ENCODE data around the gene CC2D2A. TPM values are rescaled to one million over a fixed set of nuclear protein-coding genes. Genes with fewer than 3 reads are reported as not detected.
A peak's percentile ranks its signal among the peaks of the same experiment; 100 is the strongest.

CC2D2A gene
- total and polyA plus RNA-seq, 9 donors, result 12.8 to 21.6 (median 16.0) TPM

DNA sequence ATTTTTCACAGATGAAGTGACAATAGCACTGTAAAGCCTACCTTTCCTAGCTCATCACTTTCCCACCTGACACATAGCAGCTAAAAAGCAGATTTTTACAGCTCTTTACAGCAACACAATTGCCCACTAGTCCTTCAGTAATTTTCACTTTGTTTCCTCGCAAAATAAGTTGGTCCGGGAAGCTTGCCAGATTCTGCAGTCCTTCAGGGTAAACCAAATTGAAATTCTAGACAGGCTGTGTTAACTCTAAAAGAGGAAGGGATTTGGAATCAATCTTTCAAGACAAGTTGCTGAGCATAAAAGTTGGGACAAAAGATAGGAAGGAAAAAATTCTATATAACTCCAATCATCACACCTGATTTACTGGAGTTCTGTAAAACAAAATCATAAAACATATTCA is 33.2 kb upstream of the CC2D2A start:
- Histone ChIP-seq H3K9me3 (replicated peaks; ENCODE audit: control insufficient read depth, low read depth, low read length) (no peaks in the 10 kb centered on the region), H3K4me1 (ENCODE audit: control insufficient read depth, insufficient read depth, low read length) (peaks cover 9% of the 10 kb centered on the region), H3K36me3 (ENCODE audit: control insufficient read depth, insufficient read depth, low read length) (no peaks in the 10 kb centered on the region), H3K27me3 (ENCODE audit: control insufficient read depth, insufficient read depth, low read length) (no peaks in the 10 kb centered on the region), H3K4me3 (ENCODE audit: low read length) (no peak overlapping the region), H3K27ac (ENCODE audit: low read length) (no peak overlapping the region)
- DNase-seq, result peak; percentile 64
- WGBS (ENCODE audit: insufficient coverage), result no CpG with 5 or more reads among the region's 2 CpGs

GRCh38 chr4:15438939-15439524 is 30.6 kb upstream of the CC2D2A start:
- no peaks in the 10 kb centered on the region for H3K27me3 ChIP-seq (ENCODE audit: control insufficient read depth, insufficient read depth, low read length)

DNA sequence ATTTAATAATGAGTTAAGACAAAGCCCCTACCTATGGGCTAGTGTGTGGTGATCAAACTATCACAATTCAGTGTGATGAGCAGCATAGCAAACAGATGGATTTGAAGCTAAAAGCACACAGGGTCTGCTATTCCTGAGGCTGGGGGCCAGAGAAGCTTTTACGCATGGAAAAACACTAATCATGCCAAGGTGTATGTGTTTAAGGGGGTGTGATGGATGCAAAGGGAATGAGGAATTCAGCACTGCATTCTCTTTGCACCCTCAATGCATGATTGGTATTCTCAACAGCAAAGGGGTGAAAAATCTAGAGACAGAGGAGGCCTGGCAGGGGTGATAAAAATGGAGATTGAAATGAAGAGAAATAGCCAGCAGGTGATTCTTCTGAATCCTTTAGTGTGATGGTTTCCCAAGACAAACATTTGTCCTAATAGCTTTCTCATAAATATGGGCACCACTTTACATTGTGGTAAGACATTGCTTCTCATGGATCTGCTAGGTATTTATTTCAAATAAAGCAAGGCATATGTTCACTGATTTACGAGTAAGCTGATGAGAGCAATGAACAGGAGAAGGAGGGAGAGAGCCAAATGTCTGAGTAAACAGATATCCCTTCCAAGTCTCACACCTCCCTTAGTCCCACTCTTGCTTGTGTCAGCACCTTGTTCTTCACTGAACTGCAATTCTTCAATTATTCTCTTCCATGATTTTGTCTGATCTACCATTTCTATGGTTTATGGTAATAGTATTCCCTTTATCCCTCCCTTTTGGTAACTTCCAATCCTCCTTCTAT is 26.1 kb upstream of the CC2D2A start:
- peaks cover 5% of the 10 kb centered on the region for H3K9me3 ChIP-seq (replicated peaks; ENCODE audit: control insufficient read depth, low read depth, low read length)
- H3K4me3 ChIP-seq (ENCODE audit: low read length), result no peak overlapping the region
- 71% methylated on average over 1 of the region's 2 CpGs for WGBS (ENCODE audit: insufficient coverage)
- DNase-seq, result no peak
- H3K27me3 ChIP-seq (ENCODE audit: control insufficient read depth, insufficient read depth, low read length), result no peaks in the 10 kb centered on the region
- H3K4me1 ChIP-seq (ENCODE audit: control insufficient read depth, insufficient read depth, low read length), result no peaks in the 10 kb centered on the region
- H3K27ac ChIP-seq (ENCODE audit: low read length), result no peak overlapping the region
- H3K36me3 ChIP-seq (ENCODE audit: control insufficient read depth, insufficient read depth, low read length), result no peaks in the 10 kb centered on the region

More at GRCh38 chr4:15438939-15439524, 30.6 kb upstream of the CC2D2A start:
- Histone ChIP-seq H3K36me3 (ENCODE audit: control insufficient read depth, insufficient read depth, low read length) (no peaks in the 10 kb centered on the region), H3K27ac (ENCODE audit: low read length) (no peak overlapping the region), H3K4me1 (ENCODE audit: control insufficient read depth, insufficient read depth, low read length) (peaks cover 9% of the 10 kb centered on the region), H3K4me3 (ENCODE audit: low read length) (no peak overlapping the region), H3K9me3 (replicated peaks; ENCODE audit: control insufficient read depth, low read depth, low read length) (peaks cover 5% of the 10 kb centered on the region)
- WGBS (ENCODE audit: insufficient coverage), result 67% methylated on average over 1 of the region's 2 CpGs
- no peak for DNase-seq

DNA sequence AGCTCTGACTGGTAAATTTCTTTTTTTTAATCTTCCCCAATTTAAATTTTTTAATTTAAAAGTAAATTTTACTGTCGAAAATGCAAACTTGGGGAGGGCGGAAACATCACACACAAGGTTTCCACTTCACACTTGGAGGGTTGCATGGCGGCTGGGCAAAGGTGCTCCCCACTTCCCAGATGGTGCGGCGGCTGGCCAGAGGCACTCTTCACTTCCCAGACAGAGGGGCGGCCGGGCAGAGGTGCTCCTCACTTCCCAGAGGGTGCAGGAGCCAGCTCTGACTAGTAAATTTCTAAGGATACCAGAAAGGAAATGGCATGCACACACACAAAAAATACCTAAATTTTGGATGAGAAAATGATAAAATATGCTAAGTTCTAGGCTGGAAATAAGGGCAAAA is 25.4 kb upstream of the CC2D2A start:
- DNase-seq, result no peak
- H3K36me3 ChIP-seq (ENCODE audit: control insufficient read depth, insufficient read depth, low read length), result no peaks in the 10 kb centered on the region
- H3K4me3 ChIP-seq (ENCODE audit: low read length), result no peak overlapping the region
- no peaks in the 10 kb centered on the region for H3K27me3 ChIP-seq (ENCODE audit: control insufficient read depth, insufficient read depth, low read length)
- WGBS (ENCODE audit: insufficient coverage), result 100% methylated on average over 2 of the region's 7 CpGs
- no peaks in the 10 kb centered on the region for H3K4me1 ChIP-seq (ENCODE audit: control insufficient read depth, insufficient read depth, low read length)
- H3K27ac ChIP-seq (ENCODE audit: low read length), result no peak overlapping the region
- peaks cover 5% of the 10 kb centered on the region for H3K9me3 ChIP-seq (replicated peaks; ENCODE audit: control insufficient read depth, low read depth, low read length)

DNA sequence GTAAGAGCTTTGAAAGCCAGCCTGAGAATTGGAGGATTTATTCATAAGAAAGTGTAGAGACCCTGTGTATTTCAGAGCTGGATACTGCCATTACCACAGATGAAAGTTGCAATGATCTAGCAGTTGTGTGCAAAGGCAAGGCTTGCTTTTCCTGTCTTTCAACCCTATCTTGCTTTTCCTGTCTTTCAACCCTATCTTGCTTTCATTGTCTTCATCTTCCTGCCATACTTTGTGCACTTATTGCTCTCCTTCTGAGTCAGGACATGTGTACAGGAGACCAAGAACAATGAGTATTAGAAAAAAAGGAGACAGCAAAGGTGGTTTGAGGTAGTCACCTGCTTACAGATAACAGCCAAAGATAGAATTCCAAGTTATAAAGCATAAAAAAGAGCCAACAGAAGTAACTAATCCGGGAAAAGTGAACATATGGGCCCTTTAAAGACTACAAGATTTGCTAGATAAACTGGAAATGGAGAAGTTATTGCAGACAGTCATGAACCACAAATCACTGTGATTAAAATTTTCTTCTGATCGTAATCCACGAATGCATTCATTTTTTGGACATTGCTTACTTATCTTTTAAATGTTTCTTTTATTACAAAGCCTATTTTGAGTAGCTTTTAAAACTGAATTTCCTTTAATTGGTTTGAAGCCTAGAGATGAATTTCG is 24.7 kb upstream of the CC2D2A start:
- H3K4me3 ChIP-seq (ENCODE audit: low read length), result no peak overlapping the region
- no peaks in the 10 kb centered on the region for H3K36me3 ChIP-seq (ENCODE audit: control insufficient read depth, insufficient read depth, low read length)
- no peak overlapping the region for H3K27ac ChIP-seq (ENCODE audit: low read length)
- WGBS (ENCODE audit: insufficient coverage), result 100% methylated on average over 1 of the region's 4 CpGs
- no peak for DNase-seq
- peaks cover 5% of the 10 kb centered on the region for H3K9me3 ChIP-seq (replicated peaks; ENCODE audit: control insufficient read depth, low read depth, low read length)
- H3K4me1 ChIP-seq (ENCODE audit: control insufficient read depth, insufficient read depth, low read length), result no peaks in the 10 kb centered on the region
- H3K27me3 ChIP-seq (ENCODE audit: control insufficient read depth, insufficient read depth, low read length), result no peaks in the 10 kb centered on the region

- no peaks in the 10 kb centered on the region for H3K9me3 ChIP-seq (replicated peaks; ENCODE audit: control insufficient read depth, low read depth, low read length)
- peaks cover 14% of the 10 kb centered on the region for H3K4me1 ChIP-seq (ENCODE audit: control insufficient read depth, insufficient read depth, low read length)
- H3K4me3 ChIP-seq (ENCODE audit: low read length), result no peak overlapping the region
- WGBS (ENCODE audit: insufficient coverage), result no CpG with 5 or more reads among the region's 1 CpG
- peak; percentile 79 for DNase-seq
- no peaks in the 10 kb centered on the region for H3K27me3 ChIP-seq (ENCODE audit: control insufficient read depth, insufficient read depth, low read length)
- H3K36me3 ChIP-seq (ENCODE audit: control insufficient read depth, insufficient read depth, low read length), result no peaks in the 10 kb centered on the region
- H3K27ac ChIP-seq (ENCODE audit: low read length), result no peak overlapping the region
Observed at GRCh38 chr4:15451181-15451865, 18.4 kb upstream of the CC2D2A start.

DNA sequence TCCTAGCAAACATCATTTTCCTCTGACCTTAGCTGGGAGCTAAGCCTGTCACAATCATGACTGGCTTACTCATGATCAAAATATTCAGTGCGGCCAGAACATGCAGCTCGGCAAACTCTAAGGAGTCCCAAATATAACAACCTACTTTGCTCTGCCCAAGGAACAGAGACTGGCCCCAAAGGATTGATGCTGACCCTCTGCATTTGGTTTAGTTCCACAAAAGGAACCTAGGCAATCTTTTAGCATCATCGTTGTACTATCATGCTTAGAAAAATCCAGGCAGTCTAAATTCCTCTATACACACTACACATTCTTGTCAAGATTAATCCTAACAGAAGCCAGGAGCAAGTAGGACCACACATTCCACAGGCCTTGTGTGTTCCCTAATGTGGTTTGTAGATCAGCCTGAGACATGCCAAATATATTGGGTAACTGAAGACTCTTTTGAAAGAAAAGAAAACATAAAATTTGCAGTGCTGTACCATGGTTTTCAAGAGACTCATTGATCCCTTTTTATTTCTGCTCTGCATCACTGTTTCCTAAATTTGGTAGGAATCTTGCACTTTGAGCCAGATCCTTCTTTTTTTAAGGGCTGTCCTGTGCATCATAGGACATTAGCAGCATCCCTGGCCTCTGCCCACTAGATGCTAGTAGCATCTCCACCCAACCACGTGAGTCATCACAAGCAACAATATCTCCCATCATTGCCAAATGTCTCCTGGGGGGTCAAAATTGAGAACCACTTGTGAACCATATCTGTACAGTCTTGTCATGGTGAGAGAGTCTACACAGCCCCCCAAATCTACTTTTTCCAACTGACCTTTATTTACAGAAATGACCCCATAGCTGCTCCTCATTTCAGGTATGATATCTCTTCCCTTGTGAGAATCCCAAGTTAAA is 17.6 kb upstream of the CC2D2A start:
- no peaks in the 10 kb centered on the region for H3K36me3 ChIP-seq (ENCODE audit: control insufficient read depth, insufficient read depth, low read length)
- no peak overlapping the region for H3K4me3 ChIP-seq (ENCODE audit: low read length)
- H3K4me1 ChIP-seq (ENCODE audit: control insufficient read depth, insufficient read depth, low read length), result peaks cover 14% of the 10 kb centered on the region
- no peak overlapping the region for H3K27ac ChIP-seq (ENCODE audit: low read length)
- H3K27me3 ChIP-seq (ENCODE audit: control insufficient read depth, insufficient read depth, low read length), result no peaks in the 10 kb centered on the region
- WGBS (ENCODE audit: insufficient coverage), result 35% methylated on average over 2 of the region's 4 CpGs
- H3K9me3 ChIP-seq (replicated peaks; ENCODE audit: control insufficient read depth, low read depth, low read length), result no peaks in the 10 kb centered on the region
- peak; percentile 57 for DNase-seq

GRCh38 chr4:15455290-15455689 is 14.4 kb upstream of the CC2D2A start:
- no peak overlapping the region for H3K27ac ChIP-seq (ENCODE audit: low read length)
- H3K9me3 ChIP-seq (replicated peaks; ENCODE audit: control insufficient read depth, low read depth, low read length), result no peaks in the 10 kb centered on the region
- H3K4me1 ChIP-seq (ENCODE audit: control insufficient read depth, insufficient read depth, low read length), result peaks cover 14% of the 10 kb centered on the region
- no peaks in the 10 kb centered on the region for H3K27me3 ChIP-seq (ENCODE audit: control insufficient read depth, insufficient read depth, low read length)
- H3K4me3 ChIP-seq (ENCODE audit: low read length), result no peak overlapping the region
- no peaks in the 10 kb centered on the region for H3K36me3 ChIP-seq (ENCODE audit: control insufficient read depth, insufficient read depth, low read length)
- DNase-seq, result no peak
- 83% methylated on average over 1 of the region's 3 CpGs for WGBS (ENCODE audit: insufficient coverage)

GRCh38 chr4:15457406-15458201 is 12.1 kb upstream of the CC2D2A start:
- H3K4me3 ChIP-seq (ENCODE audit: low read length), result no peak overlapping the region
- H3K27ac ChIP-seq (ENCODE audit: low read length), result no peak overlapping the region
- no peaks in the 10 kb centered on the region for H3K36me3 ChIP-seq (ENCODE audit: control insufficient read depth, insufficient read depth, low read length)
- H3K4me1 ChIP-seq (ENCODE audit: control insufficient read depth, insufficient read depth, low read length), result no peaks in the 10 kb centered on the region
- WGBS (ENCODE audit: insufficient coverage), result 80% methylated on average over 2 of the region's 7 CpGs
- peak; percentile 79 for DNase-seq
- H3K27me3 ChIP-seq (ENCODE audit: control insufficient read depth, insufficient read depth, low read length), result no peaks in the 10 kb centered on the region
- no peaks in the 10 kb centered on the region for H3K9me3 ChIP-seq (replicated peaks; ENCODE audit: control insufficient read depth, low read depth, low read length)

All from muscle of leg (tissue), 11 donors.